HEK293T (cell line): ENCODE results near the gene SVOP.

Experiments used
- CTBP1 ChIP-seq: fragments of 450-650 bp; IDR thresholded peaks from 2 replicates; pipeline ENCODE4 v1.6.1; 2016; ENCODE audit warnings: borderline replicate concordance
- FOXA1 ChIP-seq: fragments of 450-650 bp; IDR thresholded peaks from 2 replicates; pipeline ENCODE4 v1.6.1; 2016; ENCODE audit warnings: mild to moderate bottlenecking
- ZNF384 ChIP-seq: fragments of 450-650 bp; IDR thresholded peaks from 2 replicates; pipeline ENCODE4 v1.6.1; 2016

- TF ChIP-seq ZNF384 (no peak), CTBP1 (no peak), FOXA1 (no peak)
These were observed 160.4 kb downstream of the SVOP start for GRCh38 chr12:108860443-108860842.
